Activated CD8-positive, alpha-beta memory T cell treated with anti-CD3 and anti-CD28 coated beads for 4 hours (primary cell): ENCODE measurements around the gene HIPK3.
"Not testable (repeated sequence)": the region's sequence is repeated elsewhere in the genome, so short reads cannot be mapped to it uniquely, and the experiment has no call there.

ENCODE experiments used
- DNase-seq, 2 donors: peaks; one replicate each; pipeline ENCODE4 v3.0.0-alpha.2; 2020; ENCODE audit warnings: low read depth in 2 of 2

The HIPK3 gene

DNA sequence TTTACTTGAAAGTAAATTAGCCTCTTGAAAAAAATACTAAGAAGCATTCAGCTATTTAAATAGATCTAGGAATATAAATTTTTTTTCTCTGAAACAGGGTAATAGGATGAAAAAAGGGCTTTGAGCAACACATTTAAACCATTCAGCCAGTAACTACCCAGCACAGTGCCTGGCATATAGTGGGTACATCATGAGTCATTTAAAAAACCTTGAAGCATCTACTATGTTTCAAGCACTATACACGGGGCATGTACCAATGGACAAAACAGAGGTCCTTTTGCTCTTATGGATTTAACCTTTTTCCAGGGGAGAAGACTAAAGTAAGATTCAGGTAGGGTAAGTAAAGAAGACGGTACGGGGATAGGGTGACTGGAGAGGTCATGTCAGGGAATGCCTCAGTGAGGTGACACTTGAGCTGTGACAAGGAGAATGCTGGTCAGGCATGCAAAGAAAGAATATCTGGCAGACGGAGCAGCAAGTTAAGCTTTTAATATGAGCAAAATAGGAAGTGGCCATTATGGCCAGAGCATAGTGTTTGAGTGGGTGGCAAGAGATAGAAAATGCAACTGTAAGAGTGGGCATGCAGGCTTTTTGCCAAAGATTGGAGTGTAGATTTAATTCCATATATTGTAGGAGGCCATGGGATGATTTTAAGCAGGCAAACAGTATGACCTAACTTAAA is 101.1 kb downstream of the HIPK3 start:
- DNase-seq, result no peak

DNA sequence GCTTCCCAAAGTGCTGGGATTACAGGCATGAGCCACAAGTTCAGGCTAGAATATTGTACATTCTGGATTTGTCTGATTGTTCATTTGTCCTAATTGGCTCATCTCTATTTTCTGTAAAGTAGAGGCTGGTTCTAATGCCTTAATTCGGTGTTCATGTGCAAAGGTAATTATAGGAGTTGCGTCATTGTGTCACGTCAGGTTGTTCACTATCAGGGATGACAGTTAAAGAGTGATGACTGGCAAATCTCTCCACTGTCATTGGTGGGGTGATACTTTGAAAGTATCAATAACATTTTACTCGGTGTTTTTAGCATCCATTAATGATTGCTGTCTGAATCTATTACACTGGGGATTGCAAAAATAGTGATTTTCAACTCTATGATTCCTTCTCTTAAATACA is 103.5 kb downstream of the HIPK3 start:
- no peak for DNase-seq

DNA sequence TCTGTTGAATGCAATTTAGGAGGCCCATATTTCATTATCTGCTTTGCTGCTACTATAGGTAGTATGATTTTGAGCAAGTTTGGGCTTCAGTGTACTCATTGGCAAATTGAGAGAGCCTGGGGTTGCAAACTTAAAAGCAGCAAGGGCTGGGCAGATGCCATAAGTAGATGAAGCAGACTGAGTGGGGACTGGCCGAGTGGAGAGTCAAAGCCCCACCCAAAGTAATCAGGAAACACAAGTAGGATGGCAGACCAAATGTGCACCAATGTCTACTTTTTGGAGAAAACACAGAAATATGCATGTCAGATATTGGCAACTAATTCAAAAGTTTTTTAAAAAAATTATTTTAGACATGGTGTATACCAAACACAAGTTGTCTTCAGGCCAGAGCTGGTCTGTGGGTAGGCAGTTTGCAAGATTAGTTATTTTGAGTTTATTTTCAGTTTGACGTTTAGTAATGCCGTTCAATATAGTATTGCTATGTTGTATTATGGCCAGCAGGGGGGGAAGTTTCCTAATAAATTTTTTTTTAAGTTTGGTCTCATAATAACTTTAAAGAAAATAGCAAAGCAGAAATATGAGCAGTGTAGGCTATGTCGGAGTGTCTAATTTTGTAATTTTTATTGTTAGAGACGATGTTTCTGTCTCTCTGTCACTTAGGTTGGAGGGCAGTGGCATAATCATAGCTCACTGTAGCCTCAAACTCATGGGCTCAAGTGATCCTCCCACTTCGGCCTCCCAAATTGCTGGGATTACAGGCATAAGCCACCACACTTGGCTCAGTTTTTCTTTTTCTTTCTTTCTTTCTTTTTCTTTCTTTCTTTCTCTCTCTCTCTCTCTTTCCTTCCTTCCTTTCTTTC is 105.1 kb downstream of the HIPK3 start:
- DNase-seq, result no peak

DNA sequence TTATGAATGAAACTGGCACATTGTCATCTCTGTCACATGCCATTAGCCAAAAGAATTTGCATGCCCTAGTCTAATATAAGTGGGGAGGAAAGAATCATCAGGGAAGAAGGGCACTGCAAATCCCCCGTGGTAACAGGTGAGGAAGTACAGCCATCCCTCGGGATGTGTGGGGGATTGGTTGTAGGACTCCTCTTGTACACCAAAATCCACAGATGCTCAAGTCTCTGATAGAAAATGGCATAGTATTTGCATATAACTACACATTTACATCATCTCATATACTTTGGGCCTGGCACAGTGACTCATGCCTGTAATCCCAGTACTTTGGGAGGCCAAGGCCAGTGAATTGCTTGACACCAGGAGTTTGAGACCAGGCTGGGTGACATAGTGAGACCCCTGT is 109.7 kb downstream of the HIPK3 start:
- no peak for DNase-seq

DNA sequence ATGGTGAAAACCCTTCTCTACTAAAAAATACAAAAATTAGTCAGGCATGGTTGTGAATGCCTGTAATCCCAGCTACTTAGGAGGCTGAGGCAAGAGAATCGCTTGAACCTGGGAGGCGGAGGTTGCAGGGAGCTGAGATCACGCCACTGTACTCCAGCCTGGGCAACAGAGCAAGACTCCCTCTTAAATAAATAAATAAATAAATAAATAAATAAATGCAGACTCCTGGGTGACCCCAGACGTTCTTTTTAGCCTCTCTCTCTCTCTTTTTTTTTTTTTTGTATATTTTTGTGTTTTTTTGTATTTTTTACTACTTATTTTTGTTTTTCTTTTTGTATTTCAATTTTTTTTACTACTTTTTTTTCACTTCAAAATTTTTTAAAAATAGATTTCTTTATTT is 111.3 kb downstream of the HIPK3 start:
- not testable (repeated sequence) for DNase-seq

DNA sequence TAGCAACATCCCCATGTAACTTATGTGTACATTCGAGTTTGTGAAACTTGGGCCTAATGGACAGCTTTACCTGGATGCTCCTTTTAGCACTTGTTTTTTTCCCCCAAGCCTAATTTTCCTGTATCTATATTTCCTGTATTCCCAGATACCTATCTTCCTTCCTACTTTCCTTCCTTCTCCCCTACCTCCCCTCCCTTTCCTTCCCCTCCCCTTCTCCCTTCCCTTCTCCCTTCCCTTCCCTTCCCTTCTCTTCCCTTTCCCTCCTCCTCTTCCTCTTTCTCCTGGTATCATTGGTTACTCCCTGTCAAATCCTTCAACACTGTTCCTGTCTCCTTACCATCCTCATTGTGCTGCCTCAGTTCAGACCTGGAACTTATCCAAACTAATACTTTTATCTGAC is 111.8 kb downstream of the HIPK3 start:
- no peak for DNase-seq

DNA sequence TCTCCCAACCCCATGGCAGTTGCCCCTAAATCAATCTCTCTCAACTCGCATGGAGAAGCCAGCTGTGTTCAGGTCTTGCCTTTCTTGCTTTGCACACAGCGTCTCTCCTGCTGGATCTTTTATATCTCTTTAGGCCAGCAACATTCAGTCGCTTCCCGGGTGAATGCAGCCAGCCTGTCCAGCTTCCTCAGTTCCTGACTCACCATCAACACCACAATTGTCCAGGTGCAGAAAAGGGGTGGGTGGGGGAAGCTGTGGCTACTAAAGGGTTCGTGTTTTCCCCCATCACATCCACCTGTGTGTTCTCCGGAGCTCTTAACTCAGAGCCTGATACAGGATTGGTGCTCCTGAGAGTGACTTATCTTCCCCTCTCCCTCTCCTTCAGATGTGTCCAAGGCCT is 116.5 kb downstream of the HIPK3 start:
- DNase-seq, result no peak

DNA sequence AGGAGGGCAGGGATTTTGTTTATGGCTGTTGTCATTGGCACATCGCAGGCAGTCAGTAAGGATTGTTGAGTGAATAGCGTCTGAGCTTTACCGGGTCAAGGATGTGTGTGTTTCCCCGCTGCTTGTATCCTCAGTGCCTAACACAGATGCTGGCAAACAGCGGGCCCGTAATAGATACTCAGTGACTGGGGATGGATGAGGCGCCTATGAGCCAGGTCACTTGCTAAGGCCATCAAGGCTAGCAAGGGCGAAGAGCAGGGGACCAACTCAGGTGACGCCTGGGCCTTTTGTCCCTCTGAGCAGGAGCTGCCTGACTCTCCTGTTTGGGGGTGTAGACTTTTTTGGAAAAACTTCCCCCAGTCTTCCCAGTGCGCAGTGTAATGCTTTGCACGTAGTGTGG is 118.1 kb downstream of the HIPK3 start:
- DNase-seq, result no peak

DNA sequence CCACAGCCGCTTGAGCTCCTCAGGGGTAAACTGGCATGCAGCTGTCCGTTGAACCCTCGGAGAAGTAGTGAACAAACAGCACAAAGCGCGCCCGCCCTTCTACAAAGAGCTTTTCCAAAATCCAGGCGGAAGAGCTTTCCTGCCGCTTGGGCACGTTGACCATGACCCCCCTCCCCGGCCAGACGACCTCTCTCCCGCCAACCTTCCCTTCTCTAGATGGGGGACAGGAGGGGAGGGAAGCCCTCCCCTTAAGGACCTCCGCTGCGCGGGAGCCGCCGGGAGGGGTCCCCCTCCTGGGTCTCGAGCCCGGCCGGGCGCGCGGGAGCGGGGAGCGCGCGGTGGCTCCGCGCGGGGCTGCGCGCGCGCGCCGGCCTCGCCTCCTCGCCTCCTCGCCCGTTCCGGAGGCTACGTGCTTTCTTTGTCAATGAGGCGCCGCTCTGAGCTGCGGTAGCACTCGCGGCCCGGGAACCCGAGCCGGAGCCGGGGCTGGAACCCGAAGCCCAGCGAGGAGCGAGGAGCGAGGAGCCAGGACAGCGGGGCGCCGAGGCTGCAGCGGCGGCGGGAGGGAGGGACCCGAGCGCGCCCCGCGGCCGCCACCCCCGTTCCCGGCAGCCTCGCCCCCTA is 118.6 kb downstream of the HIPK3 start, which contains the start of gene KIAA1549L:
Gene KIAA1549L (plus strand): TSS at position 421 of the 624 bp plus-strand sequence.
- no peak for DNase-seq

DNA sequence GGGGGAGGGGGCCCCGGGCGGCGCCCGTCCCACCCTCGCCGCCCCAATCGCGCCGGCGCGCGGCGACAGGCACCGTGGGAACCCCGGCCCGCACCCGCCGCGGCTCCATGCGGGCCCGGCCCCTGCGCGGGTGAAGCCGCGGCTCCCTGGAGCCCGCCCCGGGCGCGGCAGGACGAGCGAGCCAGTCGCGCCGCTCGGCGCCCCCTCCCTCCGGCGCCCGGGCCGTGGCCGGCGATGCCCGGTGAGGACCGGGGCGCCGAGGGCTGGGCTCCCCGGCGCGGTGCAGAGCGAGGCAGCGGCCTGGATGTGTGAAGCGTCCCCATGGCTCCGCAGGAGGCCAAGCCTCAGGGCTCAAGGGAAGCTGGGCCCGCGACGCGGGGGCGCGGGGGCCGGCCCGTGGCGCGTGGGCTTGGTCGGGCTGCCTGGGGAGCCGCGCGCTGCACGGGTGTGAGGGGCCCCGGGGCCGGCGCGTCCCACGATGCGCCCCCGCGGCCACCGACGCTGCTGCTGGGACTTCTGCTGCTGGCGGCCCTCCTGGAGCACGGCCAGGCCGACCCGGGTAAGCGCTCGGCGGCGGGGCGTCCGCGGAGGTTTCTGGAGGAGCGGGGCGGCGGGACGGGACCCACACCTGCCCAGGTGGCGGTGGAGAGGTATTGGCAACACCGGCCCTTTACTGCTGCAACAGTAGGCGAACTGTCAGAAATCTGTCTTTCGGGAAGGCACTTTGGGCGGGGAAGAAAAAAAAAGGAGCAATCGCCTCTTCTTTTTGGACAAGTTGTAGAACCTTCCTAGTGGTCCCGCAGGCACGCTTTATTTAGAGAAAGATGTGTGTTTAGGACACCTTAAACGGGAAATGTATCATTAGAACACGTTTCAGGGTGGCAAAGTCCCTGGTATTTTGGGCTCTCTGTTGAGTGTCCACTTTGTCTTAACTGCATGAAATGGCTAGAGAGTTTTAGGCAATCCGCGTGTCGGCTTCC is 119.4 kb downstream of the HIPK3 start:
- no peak for DNase-seq

DNA sequence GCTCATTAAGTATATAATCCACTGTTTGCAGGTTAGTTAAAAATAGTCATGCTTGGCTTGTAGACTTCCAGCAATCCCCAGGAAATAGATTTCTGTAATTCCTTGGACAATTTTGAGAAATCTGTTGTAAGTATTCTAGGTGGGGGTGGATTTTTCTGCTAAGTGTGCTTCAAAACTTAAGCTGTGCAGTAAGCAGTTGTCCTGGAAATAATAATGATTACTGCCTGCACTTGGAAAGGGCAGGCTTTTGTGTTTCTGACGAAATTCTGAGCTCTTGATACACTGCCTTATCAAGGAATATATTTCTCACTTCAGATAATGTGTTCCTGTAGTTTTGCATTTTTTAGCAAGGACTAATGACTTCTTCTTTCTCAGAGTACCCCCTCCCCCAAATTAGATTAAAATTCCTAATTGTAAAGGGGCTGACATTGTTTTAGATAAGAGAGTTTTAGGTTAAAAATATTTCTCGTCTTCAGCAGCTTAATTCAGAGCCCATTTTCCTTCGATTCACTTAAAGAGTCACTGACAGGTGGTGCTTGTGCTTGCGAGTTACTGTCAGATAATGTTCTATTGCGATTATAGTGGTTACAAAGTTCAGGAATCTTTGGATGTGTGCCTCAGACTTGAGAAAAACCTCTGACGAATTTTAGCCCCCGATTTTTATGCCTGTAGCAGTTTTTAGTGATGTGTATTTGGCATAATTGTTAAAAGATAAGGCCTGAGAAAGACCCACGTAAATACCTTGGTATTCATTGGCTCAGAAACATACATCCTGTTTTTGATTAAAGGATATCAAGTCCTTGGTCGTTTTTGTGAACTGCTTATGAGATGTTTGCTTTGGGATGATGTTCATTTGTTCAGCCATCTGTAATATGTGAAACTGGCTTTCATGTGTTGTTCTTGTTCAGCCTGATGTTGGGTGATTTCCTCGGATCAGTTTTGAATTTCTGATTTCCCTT is 120.5 kb downstream of the HIPK3 start:
- no peak for DNase-seq

DNA sequence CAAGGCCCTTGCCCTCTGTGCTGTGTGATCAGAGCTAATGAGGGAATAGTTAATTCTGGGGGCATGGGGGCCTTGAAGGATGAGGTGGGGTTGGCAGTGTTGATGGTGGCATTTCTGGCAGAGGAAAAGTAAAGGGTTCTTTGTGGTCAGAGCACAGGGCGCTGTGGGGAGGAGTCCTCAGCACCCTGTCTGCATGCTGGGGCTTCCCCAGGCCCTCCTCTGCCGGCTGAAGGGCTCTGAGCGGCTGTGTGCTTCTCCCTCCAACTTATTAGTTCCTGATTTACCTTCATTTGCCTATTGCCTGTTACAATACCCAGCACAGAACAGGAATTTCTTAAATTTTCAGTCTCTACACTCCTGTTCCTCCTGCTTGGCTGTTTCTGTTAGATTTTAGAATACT is 122.8 kb downstream of the HIPK3 start:
- no peak for DNase-seq

DNA sequence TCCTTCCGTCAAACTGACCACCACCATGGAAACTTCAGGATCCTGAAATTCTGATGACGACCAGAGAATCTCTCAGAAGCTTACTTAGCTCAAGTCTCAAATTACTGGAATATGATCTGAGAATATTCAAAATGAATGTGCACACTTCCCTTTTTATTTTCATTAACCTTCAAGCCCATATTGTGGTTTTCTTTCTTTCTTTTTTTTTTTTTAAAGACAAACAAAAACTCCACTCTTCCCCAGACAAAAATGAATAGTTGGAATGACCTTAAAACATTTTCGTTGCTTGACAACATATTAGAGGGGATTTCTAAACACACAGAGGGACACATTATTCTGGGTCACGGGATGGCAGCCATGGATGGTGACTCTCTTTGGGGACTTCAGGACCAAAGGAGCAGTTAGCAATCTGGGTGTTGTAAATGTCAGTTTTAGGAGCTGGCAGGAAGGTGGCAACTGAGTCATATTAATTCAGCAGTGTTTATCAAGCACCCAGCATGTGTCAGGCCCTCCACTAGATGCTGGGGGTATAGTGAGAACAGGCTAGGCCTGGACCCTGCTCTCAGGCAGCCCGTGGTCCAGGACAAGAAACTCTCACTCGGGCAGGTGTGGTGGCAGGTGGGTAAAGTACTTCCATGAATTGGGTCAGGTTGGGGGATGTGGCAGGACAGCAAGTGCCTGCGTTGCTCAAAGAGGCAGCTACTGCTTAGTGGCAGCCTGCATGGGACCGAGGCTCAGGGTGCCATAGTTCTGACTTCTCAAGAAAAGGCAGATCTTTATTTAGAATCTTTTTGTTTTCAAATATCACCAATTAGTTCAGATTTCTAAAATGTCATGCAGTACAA is 126.1 kb downstream of the HIPK3 start:
- no peak for DNase-seq

DNA sequence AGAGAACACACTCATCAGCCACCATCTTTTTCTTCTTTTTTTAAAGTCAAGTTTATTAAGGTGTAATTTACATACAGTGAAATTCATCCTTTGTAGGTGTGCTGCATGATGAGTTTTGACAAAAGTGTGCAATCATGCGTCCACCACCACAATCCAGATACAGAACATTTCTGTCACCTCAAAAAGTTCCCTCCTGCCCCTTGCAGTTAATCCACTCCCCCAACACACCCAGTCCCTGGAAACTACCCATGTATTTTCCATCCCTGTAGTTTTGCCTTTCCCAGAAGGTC is 126.7 kb downstream of the HIPK3 start:
- DNase-seq, result no peak

DNA sequence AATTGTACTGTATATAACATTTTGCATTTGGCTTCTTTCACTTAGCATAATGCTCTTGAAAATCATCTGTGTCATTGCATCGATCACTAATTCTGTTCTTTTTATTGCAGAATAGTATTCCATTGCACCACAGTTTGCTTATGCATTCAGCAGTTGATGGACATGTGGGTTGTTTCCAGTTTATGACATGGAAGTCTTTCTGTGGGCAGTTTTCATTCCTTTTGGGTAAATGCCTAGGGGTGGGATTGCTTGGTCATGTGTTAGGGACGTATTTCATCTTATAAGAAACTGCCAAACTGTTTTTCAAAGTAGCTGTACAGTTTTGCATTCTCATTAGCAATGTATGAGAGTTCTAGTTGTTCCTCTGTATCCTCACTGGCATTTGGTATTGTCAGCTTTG is 127.0 kb downstream of the HIPK3 start:
- DNase-seq, result no peak

DNA sequence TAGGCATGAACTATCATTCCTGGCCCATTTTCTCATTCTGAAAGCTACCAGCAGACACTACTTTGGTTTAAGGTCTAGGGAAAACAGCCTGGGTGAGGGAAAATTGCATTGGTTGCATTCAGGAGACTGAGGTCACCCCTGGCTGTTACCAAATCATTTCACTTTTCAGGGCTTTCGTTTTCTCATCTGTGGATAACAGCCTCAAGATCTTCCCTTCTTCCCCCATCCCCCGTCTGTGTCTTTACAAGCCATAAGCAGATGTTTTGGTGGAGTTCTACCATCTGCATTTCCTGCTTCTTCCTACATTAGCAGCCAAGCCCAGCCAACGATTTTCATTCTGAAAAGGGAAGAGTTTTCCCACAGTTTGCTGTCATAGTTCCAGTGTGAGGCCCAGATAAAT is 130.4 kb downstream of the HIPK3 start:
- DNase-seq, result no peak

DNA sequence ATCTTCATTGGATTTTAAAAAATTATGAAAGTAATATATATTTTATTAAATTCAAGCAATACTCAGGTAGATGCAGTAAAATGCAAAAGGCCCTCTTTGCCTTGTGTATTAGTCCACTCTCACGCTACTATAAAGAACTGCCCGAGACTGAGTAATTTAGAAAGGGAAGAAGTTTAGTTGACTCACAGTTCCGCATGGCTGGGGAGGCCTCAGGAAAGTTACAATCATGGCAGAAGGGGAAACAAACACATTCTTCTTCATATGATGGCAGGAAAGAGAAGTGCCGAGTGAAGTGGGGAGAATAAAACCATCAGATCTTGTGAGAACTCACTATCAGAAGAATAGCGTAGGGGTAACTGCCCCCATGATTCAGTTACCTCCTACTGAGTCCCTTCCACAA is 130.8 kb downstream of the HIPK3 start:
- no peak for DNase-seq

DNA sequence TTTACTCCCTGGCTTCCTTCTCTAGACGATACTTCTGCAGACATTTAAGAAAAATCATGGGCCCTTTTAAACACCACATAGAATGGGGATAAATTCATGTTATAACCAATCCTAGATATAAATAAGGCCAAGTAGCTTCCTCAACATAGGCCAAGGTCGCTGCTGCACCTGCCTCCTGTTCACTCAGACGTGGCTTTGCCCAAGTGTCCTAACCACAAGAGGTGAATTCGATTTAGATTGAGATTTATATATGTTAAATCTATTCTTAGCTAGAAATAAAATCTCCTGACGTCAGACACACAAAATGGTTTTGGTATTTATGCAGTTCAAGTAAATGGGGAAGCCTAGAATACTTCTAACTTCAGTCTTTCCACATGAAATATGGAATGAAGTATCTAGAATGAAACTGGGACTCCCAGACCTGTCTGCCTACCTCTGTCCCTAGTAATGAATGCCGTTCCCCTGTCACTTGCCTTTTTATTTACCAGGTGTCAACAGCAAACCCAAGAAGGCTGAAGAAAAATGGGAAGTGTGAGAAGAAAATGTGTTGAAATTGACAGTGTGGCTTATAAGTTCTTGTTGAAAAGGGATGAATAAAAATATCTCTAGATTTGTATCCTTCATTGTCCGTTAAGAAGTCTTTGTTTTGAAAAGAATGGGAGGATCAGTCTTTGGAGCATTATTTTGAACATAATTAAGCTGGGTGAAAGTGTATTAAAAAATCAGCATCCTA is 131.8 kb downstream of the HIPK3 start:
- no peak for DNase-seq

DNA sequence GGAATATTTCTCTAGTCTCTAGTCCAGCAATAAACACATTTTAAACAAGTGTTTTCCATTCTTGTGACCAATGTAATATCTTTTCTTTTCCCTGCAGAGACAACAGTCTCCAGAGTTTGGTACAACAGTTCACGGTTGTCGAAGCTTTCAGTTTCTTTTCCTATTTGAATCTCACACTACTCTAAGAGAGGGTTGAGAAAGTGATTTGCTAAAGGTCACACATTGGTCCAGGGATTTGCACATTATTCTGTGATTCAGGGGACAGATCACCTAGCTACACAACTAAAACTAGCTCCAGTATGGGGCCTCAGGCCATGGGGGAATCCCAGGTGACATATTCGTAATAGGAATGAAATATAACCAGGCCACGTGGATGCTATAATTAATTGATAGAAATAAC is 132.5 kb downstream of the HIPK3 start:
- DNase-seq, result no peak
